ENCODE results near the gene MYRIP.

MYRIP gene

GRCh38 chr3:39903253-39903652 is 93.8 kb downstream of the MYRIP start:
- no peak for DNase-seq (ENCODE audit: low read depth in 2 of 3, low spot score in 1 of 3)

GRCh38 chr3:39905788-39906187 is 96.4 kb downstream of the MYRIP start:
- no peak for DNase-seq (ENCODE audit: low read depth in 2 of 3, low spot score in 1 of 3)

- DNase-seq (ENCODE audit: low read depth in 2 of 3, low spot score in 1 of 3), result no peak
These were observed 98.6 kb downstream of the MYRIP start for GRCh38 chr3:39907981-39908380.

- DNase-seq (ENCODE audit: low read depth in 2 of 3, low spot score in 1 of 3), result no peak
These were observed 100.7 kb downstream of the MYRIP start for GRCh38 chr3:39910135-39910534.

GRCh38 chr3:39910826-39911464 is 101.5 kb downstream of the MYRIP start:
- DNase-seq (ENCODE audit: low read depth in 2 of 3, low spot score in 1 of 3), result no peak

- DNase-seq (ENCODE audit: low read depth in 2 of 3, low spot score in 1 of 3), result no peak
These were observed 102.3 kb downstream of the MYRIP start for GRCh38 chr3:39911465-39912309.

GRCh38 chr3:39915027-39915426 is 105.6 kb downstream of the MYRIP start:
- no peak for DNase-seq (ENCODE audit: low read depth in 2 of 3, low spot score in 1 of 3)

- DNase-seq (ENCODE audit: low read depth in 2 of 3, low spot score in 1 of 3), result no peak
These were observed 107.8 kb downstream of the MYRIP start for GRCh38 chr3:39917065-39917773.

- DNase-seq (ENCODE audit: low read depth in 2 of 3, low spot score in 1 of 3), result no peak
These were observed 109.9 kb downstream of the MYRIP start for GRCh38 chr3:39919281-39919680.

GRCh38 chr3:39920271-39920670 is 110.9 kb downstream of the MYRIP start:
- no peak for DNase-seq (ENCODE audit: low read depth in 2 of 3, low spot score in 1 of 3)

- DNase-seq (ENCODE audit: low read depth in 2 of 3, low spot score in 1 of 3), result no peak
These were observed 118.1 kb downstream of the MYRIP start for GRCh38 chr3:39927479-39927878.

GRCh38 chr3:39933986-39934693 is 124.7 kb downstream of the MYRIP start:
- no peak for DNase-seq (ENCODE audit: low read depth in 2 of 3, low spot score in 1 of 3)

- no peak for DNase-seq (ENCODE audit: low read depth in 2 of 3, low spot score in 1 of 3)
These were observed 125.3 kb downstream of the MYRIP start for GRCh38 chr3:39934696-39935095.

- no peak for DNase-seq (ENCODE audit: low read depth in 2 of 3, low spot score in 1 of 3)
These were observed 125.9 kb downstream of the MYRIP start for GRCh38 chr3:39935261-39935660.

- DNase-seq (ENCODE audit: low read depth in 2 of 3, low spot score in 1 of 3), result no peak
These were observed 127.4 kb downstream of the MYRIP start for GRCh38 chr3:39936848-39937247.

GRCh38 chr3:39937315-39937714 is 127.9 kb downstream of the MYRIP start:
- no peak for DNase-seq (ENCODE audit: low read depth in 2 of 3, low spot score in 1 of 3)

GRCh38 chr3:39937874-39938273 is 128.5 kb downstream of the MYRIP start:
- no peak for DNase-seq (ENCODE audit: low read depth in 2 of 3, low spot score in 1 of 3)

- no peak for DNase-seq (ENCODE audit: low read depth in 2 of 3, low spot score in 1 of 3)
These were observed 132.5 kb downstream of the MYRIP start for GRCh38 chr3:39941931-39942330.

GRCh38 chr3:39960515-39961191 is 151.2 kb downstream of the MYRIP start:
- DNase-seq (ENCODE audit: low read depth in 2 of 3, low spot score in 1 of 3), result no peak

GRCh38 chr3:39961230-39961629 is 151.8 kb downstream of the MYRIP start:
- DNase-seq (ENCODE audit: low read depth in 2 of 3, low spot score in 1 of 3), result no peak

GRCh38 chr3:39962581-39962980 is 153.2 kb downstream of the MYRIP start:
- no peak for DNase-seq (ENCODE audit: low read depth in 2 of 3, low spot score in 1 of 3)

Measured in stimulated activated CD4-positive, alpha-beta T cell treated with anti-CD3 and anti-CD28 coated beads, Interleukin-12 subunit alpha, Interleukin-12 subunit beta, amount 100 ng/mL, for 48 hours (primary cell).